ENCODE data around the gene DOCK11.

DNA sequence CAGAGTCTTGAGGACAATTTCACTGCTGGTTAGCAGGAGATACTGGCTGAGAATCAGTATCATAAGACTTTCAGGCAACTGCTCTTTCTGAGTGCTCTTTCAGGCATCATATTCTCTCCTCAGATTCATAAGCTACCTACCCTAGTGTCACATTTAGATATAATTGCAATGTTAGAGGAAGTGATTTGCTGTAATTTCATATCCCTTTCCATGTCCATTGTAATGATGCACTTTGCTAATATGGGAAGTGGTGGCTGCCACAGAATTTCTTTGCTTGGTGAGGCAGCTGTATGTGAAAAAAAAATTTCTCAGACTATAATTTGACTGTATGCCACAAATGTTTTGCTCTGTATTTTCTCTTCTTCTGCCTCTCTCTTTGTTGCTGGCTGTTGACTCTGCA is 63.3 kb downstream of the DOCK11 start:
- TF ChIP-seq, protein P1, sequence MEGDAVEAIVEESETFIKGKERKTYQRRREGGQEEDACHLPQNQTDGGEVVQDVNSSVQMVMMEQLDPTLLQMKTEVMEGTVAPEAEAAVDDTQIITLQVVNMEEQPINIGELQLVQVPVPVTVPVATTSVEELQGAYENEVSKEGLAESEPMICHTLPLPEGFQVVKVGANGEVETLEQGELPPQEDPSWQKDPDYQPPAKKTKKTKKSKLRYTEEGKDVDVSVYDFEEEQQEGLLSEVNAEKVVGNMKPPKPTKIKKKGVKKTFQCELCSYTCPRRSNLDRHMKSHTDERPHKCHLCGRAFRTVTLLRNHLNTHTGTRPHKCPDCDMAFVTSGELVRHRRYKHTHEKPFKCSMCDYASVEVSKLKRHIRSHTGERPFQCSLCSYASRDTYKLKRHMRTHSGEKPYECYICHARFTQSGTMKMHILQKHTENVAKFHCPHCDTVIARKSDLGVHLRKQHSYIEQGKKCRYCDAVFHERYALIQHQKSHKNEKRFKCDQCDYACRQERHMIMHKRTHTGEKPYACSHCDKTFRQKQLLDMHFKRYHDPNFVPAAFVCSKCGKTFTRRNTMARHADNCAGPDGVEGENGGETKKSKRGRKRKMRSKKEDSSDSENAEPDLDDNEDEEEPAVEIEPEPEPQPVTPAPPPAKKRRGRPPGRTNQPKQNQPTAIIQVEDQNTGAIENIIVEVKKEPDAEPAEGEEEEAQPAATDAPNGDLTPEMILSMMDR (IDR thresholded peaks at IDR 0.05; ENCODE audit: poor library complexity, severe bottlenecking): no peak
- TF ChIP-seq POLR2AphosphoS5 (IDR thresholded peaks at IDR 0.05) (no peak), EZH2 (IDR thresholded peaks at IDR 0.05; ENCODE audit: borderline replicate concordance, insufficient read depth, low read length, poor library complexity, severe bottlenecking) (no peak), SMC3 (conservative IDR thresholded peaks at IDR 0.05; ENCODE audit: poor library complexity) (no peak), EP300 (conservative IDR thresholded peaks at IDR 0.05; ENCODE audit: poor library complexity, severe bottlenecking) (no peak)
- TF ChIP-seq, protein P2, sequence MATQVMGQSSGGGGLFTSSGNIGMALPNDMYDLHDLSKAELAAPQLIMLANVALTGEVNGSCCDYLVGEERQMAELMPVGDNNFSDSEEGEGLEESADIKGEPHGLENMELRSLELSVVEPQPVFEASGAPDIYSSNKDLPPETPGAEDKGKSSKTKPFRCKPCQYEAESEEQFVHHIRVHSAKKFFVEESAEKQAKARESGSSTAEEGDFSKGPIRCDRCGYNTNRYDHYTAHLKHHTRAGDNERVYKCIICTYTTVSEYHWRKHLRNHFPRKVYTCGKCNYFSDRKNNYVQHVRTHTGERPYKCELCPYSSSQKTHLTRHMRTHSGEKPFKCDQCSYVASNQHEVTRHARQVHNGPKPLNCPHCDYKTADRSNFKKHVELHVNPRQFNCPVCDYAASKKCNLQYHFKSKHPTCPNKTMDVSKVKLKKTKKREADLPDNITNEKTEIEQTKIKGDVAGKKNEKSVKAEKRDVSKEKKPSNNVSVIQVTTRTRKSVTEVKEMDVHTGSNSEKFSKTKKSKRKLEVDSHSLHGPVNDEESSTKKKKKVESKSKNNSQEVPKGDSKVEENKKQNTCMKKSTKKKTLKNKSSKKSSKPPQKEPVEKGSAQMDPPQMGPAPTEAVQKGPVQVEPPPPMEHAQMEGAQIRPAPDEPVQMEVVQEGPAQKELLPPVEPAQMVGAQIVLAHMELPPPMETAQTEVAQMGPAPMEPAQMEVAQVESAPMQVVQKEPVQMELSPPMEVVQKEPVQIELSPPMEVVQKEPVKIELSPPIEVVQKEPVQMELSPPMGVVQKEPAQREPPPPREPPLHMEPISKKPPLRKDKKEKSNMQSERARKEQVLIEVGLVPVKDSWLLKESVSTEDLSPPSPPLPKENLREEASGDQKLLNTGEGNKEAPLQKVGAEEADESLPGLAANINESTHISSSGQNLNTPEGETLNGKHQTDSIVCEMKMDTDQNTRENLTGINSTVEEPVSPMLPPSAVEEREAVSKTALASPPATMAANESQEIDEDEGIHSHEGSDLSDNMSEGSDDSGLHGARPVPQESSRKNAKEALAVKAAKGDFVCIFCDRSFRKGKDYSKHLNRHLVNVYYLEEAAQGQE (IDR thresholded peaks at IDR 0.05; ENCODE audit: borderline replicate concordance): no peak

All from neural cell (in vitro differentiated cells).